CD14-positive monocyte (primary cell): Measurements from ENCODE around the gene CFAP410. TPM values are rescaled to one million over a fixed set of nuclear protein-coding genes. Genes with fewer than 3 reads are reported as not detected.

Experiments used
- DNase-seq, 3 donors: peaks; one replicate each; pipeline ENCODE4 v3.0.0-alpha.2; 2011 to 2022
- H2AFZ ChIP-seq: 2 replicates; pipeline ENCODE4 v1.6.0; 2012; ENCODE audit warnings: mild to moderate bottlenecking, low read depth, low read length, inconsistent platforms; ENCODE audit not compliant: insufficient read depth, poor library complexity, severe bottlenecking
- H3K27ac ChIP-seq, 2 donors: 1 replicate in 1 of 2; 2 replicates in 1 of 2; pipeline ENCODE4 v1.5.1; 2012 to 2013; ENCODE audit warnings: low read length in 2 of 2, control low read depth in 1 of 2, inconsistent platforms in 1 of 2, low read depth in 1 of 2, mild to moderate bottlenecking in 1 of 2
- H3K27me3 ChIP-seq, 2 donors: one replicate each; pipeline versions ENCODE4 v1.6.0 to v1.6.1; 2011 to 2013; ENCODE audit warnings: low read length in 2 of 2; ENCODE audit not compliant: control insufficient read depth in 2 of 2, insufficient read depth in 2 of 2
- H3K36me3 ChIP-seq, 2 donors: replicated peaks in 1 of 2; 1 replicate in 1 of 2; 2 replicates in 1 of 2; pipeline versions ENCODE4 v1.5.1 to v1.6.1; 2012 to 2013; ENCODE audit warnings: low read length in 2 of 2, control low read depth in 1 of 2, inconsistent platforms in 1 of 2, mild to moderate bottlenecking in 1 of 2; ENCODE audit not compliant: insufficient read depth in 2 of 2, control insufficient read depth in 1 of 2
- H3K4me1 ChIP-seq, 2 donors: 1 replicate in 1 of 2; 2 replicates in 1 of 2; pipeline versions ENCODE4 v1.5.1 to v1.6.1; 2012 to 2013; ENCODE audit warnings: low read length in 2 of 2, control low read depth in 1 of 2, inconsistent platforms in 1 of 2, mild to moderate bottlenecking in 1 of 2, moderate library complexity in 1 of 2; ENCODE audit not compliant: insufficient read depth in 2 of 2, control insufficient read depth in 1 of 2
- H3K4me2 ChIP-seq: replicated peaks from 2 replicates; pipeline ENCODE3; 2012; ENCODE audit warnings: low read length, moderate library complexity, mild to moderate bottlenecking; ENCODE audit not compliant: poor library complexity, severe bottlenecking; ENCODE audit errors: extremely low read depth
- H3K4me3 ChIP-seq, 3 experiments: fragments of 200-600 bp in 1 of 3; sonication (generic) in 1 of 3; replicated peaks in 1 of 3; 1 replicate in 2 of 3; 2 replicates in 1 of 3; pipeline ENCODE4 v1.5.1; 2011 to 2013; ENCODE audit warnings: low read length in 3 of 3, mild to moderate bottlenecking in 3 of 3, control low read depth in 2 of 3, low read depth in 2 of 3, inconsistent platforms in 1 of 3, moderate library complexity in 1 of 3
- H3K79me2 ChIP-seq: 2 replicates; pipeline ENCODE4 v1.6.0; 2012; ENCODE audit warnings: mild to moderate bottlenecking, control low read depth, inconsistent platforms, low read length, moderate library complexity; ENCODE audit not compliant: insufficient read depth
- H3K9ac ChIP-seq: 2 replicates; pipeline ENCODE4 v1.6.0; 2017; ENCODE audit warnings: low read length, mild to moderate bottlenecking; ENCODE audit not compliant: insufficient read depth, poor library complexity, severe bottlenecking
- H3K9me3 ChIP-seq, 2 donors: replicated peaks in 1 of 2; 1 replicate in 1 of 2; 2 replicates in 1 of 2; pipeline versions ENCODE4 v1.5.1 to v1.6.1; 2012 to 2013; ENCODE audit warnings: low read length in 2 of 2, control low read depth in 1 of 2; ENCODE audit not compliant: control insufficient read depth in 1 of 2, insufficient read depth in 1 of 2
- H4K20me1 ChIP-seq: 2 replicates; pipeline ENCODE4 v1.6.0; 2012; ENCODE audit warnings: mild to moderate bottlenecking, low read length, control low read depth, moderate library complexity; ENCODE audit not compliant: insufficient read depth
- H3K27ac Mint-ChIP-seq, 7 donors: one replicate each; pipeline ENCODE4 v1.8.0; 2020; ENCODE audit warnings: mild to moderate bottlenecking in 7 of 7, mixed read lengths in 7 of 7, moderate library complexity in 6 of 7, inconsistent platforms in 2 of 7
- H3K27me3 Mint-ChIP-seq, 3 donors: one replicate each; pipeline ENCODE4 v1.8.0; 2021 to 2022; ENCODE audit warnings: low read depth in 3 of 3, mild to moderate bottlenecking in 3 of 3, mixed read lengths in 3 of 3, moderate library complexity in 3 of 3, inconsistent platforms in 1 of 3
- H3K36me3 Mint-ChIP-seq, 2 donors: one replicate each; pipeline ENCODE4 v1.8.0; 2020; ENCODE audit warnings: mixed read lengths in 2 of 2, inconsistent platforms in 1 of 2, mild to moderate bottlenecking in 1 of 2
- H3K4me1 Mint-ChIP-seq: one replicate; pipeline ENCODE4 v1.8.0; 2020; ENCODE audit warnings: mild to moderate bottlenecking, mixed read lengths
- H3K4me3 Mint-ChIP-seq, 2 donors: one replicate each; pipeline ENCODE4 v1.8.0; 2020; ENCODE audit warnings: mild to moderate bottlenecking in 2 of 2, mixed read lengths in 2 of 2, moderate library complexity in 1 of 2
- H3K9me3 Mint-ChIP-seq, 7 donors: one replicate each; pipeline ENCODE4 v1.8.0; 2020 to 2022; ENCODE audit warnings: mixed read lengths in 7 of 7, mild to moderate bottlenecking in 6 of 7, moderate library complexity in 6 of 7, inconsistent platforms in 2 of 7
- WGBS: methylation state at CpG from one replicate; pipeline ENCODE4 v1.1.5; 2013; ENCODE audit warnings: missing lambda C conversion rate; ENCODE audit not compliant: insufficient coverage; 5-methylcytosine and 5-hydroxymethylcytosine counted together
- intact Hi-C, 2 donors: fragments of 100-400 bp; cut with micrococcal nuclease; formaldehyde crosslinking; loops; one replicate each; pipeline versions ENCODE4 v1.15.0 to v1.15.1; 2023
- polyA plus RNA-seq, 3 donors: library from polyadenylated mRNA; depleted of rRNA in 1 of 3; unstranded in 2 of 3; stranded (reverse) in 1 of 3; fragments of 300-500 nt in 2 of 3; fragments of >200 nt in 1 of 3; fragmentation: Illumina TruSeq in 2 of 3; gene quantifications; 1 replicate in 2 of 3; 2 replicates in 1 of 3; pipeline ENCODE4 v1.2.3, GENCODE V29; 2012 to 2021
- TF ChIP-seq, protein P1 (sequence below): fragments of 200-600 bp; IDR thresholded peaks from one replicate; pipeline ENCODE4 v1.8.0; 2022; ENCODE audit warnings: antibody characterized with exemption, mild to moderate bottlenecking

CFAP410 gene
- polyA plus RNA-seq, 3 donors, result 14.8 to 23.5 (median 17.3) TPM

DNA sequence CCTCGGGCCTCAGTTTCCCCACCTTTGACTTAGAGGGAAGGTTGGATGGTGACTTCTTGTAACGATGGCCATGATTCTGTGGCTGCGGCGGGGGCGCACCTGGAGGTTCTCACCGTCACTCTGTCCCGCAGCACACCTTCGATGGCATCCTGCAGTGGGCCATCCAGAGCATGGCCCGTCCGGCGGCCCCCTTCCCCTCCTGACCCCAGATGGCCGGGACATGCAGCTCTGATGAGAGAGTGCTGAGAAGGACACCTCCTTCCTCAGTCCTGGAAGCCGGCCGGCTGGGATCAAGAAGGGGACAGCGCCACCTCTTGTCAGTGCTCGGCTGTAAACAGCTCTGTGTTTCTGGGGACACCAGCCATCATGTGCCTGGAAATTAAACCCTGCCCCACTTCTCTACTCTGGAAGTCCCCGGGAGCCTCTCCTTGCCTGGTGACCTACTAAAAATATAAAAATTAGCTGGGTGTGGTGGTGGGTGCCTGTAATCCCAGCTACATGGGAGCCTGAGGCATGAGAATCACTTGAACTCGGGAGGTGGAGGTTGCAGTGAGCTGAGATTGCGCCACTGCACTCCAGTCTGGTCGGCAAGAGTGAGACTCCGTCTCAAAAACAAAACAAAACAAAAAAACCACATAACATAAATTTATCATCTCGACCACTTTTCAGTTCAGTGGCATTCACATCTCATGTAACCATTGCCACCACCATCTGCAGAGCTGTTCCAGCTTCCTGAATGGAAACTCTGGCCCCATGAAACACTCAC, 41.5 kb downstream of the CFAP410 start:
- peak overlapping the region; percentile 13 to 51 for H3K27ac ChIP-seq
- peaks cover 37 to 47% of the 10 kb centered on the region in 2 donors for H3K4me1 ChIP-seq
- no peaks in the 10 kb centered on the region for H3K36me3 ChIP-seq
- no peaks in the 10 kb centered on the region for H3K9me3 ChIP-seq
- H3K9me3 Mint-ChIP-seq, result no peaks in the 10 kb centered on the region
- H2AFZ ChIP-seq, result peak overlapping the region; percentile 56
- peaks cover 2 to 11% (median 4%) of the 10 kb centered on the region in 3 donors for H3K27me3 Mint-ChIP-seq
- peaks cover 24% of the 10 kb centered on the region for H4K20me1 ChIP-seq
- WGBS, result 32% methylated on average over 13 of the region's 22 CpGs
- peaks cover 26% of the 10 kb centered on the region for H3K79me2 ChIP-seq
- H3K36me3 Mint-ChIP-seq, result no peaks in the 10 kb centered on the region
- peak; percentile 78 to 88 (median 81) for DNase-seq
- peak overlapping the region; percentile 54 to 92 (median 77) for H3K27ac Mint-ChIP-seq
- H3K4me1 Mint-ChIP-seq, result peaks cover 38% of the 10 kb centered on the region
- H3K4me2 ChIP-seq, result peak overlapping the region; percentile 59
- intact Hi-C loops, result no loop called here
- no peak overlapping the region for H3K9ac ChIP-seq
- peak overlapping the region in 1 of 3 experiments; percentile 47 for H3K4me3 ChIP-seq
- peaks cover 0 to 2% of the 10 kb centered on the region in 2 donors for H3K27me3 ChIP-seq
- peak overlapping the region; percentile 66 to 76 for H3K4me3 Mint-ChIP-seq
- TF ChIP-seq, protein P1, sequence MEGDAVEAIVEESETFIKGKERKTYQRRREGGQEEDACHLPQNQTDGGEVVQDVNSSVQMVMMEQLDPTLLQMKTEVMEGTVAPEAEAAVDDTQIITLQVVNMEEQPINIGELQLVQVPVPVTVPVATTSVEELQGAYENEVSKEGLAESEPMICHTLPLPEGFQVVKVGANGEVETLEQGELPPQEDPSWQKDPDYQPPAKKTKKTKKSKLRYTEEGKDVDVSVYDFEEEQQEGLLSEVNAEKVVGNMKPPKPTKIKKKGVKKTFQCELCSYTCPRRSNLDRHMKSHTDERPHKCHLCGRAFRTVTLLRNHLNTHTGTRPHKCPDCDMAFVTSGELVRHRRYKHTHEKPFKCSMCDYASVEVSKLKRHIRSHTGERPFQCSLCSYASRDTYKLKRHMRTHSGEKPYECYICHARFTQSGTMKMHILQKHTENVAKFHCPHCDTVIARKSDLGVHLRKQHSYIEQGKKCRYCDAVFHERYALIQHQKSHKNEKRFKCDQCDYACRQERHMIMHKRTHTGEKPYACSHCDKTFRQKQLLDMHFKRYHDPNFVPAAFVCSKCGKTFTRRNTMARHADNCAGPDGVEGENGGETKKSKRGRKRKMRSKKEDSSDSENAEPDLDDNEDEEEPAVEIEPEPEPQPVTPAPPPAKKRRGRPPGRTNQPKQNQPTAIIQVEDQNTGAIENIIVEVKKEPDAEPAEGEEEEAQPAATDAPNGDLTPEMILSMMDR, result peak; percentile 85

DNA sequence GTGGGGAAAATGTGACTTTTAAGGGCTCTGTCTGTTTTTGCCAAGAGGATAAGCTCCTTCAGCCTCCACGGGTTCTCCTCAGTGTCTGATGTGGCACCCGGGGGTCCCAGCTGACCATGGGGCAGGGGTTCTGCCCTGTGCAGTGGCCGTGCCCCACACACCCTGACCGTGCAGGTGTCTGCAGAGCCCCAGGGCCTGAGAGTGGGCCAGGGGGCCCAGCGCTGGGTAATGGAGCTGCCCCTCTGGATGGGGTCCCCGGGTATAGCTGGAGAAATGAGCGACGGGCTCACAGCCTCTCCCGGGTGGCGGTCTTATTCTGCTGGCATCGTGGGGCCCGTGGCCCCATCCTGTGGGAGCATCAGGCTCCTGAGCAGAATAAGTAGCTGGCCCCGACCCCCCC, 42.3 kb downstream of the CFAP410 start:
- Mint-ChIP-seq H3K4me3 (no peak overlapping the region), H3K9me3 (peaks cover 0 to 1% (median 0%) of the 10 kb centered on the region in 7 donors), H3K27me3 (peaks cover 2 to 11% (median 4%) of the 10 kb centered on the region in 3 donors), H3K36me3 (no peaks in the 10 kb centered on the region), H3K4me1 (peaks cover 30% of the 10 kb centered on the region), H3K27ac (no peak overlapping the region)
- H3K4me1 ChIP-seq, result peaks cover 31 to 39% of the 10 kb centered on the region in 2 donors
- H3K27me3 ChIP-seq, result peaks cover 0 to 2% of the 10 kb centered on the region in 2 donors
- H2AFZ ChIP-seq, result no peak overlapping the region
- no peak for DNase-seq
- no peak overlapping the region for H3K9ac ChIP-seq
- H3K4me2 ChIP-seq, result no peak overlapping the region
- H4K20me1 ChIP-seq, result peaks cover 16% of the 10 kb centered on the region
- H3K36me3 ChIP-seq, result no peaks in the 10 kb centered on the region
- intact Hi-C loops, result no loop called here
- no peak overlapping the region for H3K4me3 ChIP-seq
- 90% methylated on average over 12 of the region's 13 CpGs for WGBS
- H3K79me2 ChIP-seq, result peaks cover 18% of the 10 kb centered on the region
- TF ChIP-seq, protein P1, result no peak
- no peaks in the 10 kb centered on the region for H3K9me3 ChIP-seq
- H3K27ac ChIP-seq, result no peak overlapping the region
